ENCODE data around the gene ACER2. TPM values are rescaled to one million over a fixed set of nuclear protein-coding genes. Genes with fewer than 3 reads are reported as not detected.

ACER2 gene
- total RNA-seq, 2 experiments from 2014 or later, result 1.7 to 2.6 TPM

DNA sequence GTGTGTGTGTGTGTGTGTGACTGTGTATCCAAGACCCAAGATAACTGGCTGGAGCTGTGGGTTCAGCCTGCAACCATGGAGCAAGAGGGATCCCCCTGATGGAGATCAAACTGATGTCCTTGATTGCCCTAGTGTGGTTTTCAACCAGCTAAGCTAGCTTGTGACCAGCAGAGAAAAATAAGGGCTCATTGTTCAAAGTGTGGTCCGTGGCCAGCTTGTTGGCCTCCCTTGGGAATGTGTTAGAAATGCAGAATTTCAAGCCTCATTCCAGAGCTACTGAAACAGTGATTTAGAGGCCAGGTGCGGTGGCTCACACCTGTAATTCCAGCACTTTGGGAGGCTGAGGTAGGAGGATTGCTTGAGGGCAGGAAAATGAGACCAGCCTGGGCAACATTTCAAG, 79.9 kb downstream of the ACER2 start:
- ChIA-PET POLR2A (interaction anchor here (0.9 kb wide), 1 partner anchor 1608 kb away, joined by 3 read pairs; no protein-coding TSS in a partner anchor), CTCF (interaction anchor here (0.7 to 1.1 kb wide), 2 partner anchors 24 to 152 kb away, joined by 3 to 8 read pairs; no protein-coding TSS in a partner anchor)
- Mint-ChIP-seq H3K9me3 (ENCODE audit: insufficient read depth) (no peaks in the 10 kb centered on the region), H3K4me1 (ENCODE audit: low read depth) (peaks cover 4% of the 10 kb centered on the region), H3K36me3 (ENCODE audit: low read depth) (no peaks in the 10 kb centered on the region), H3K27ac (no peak overlapping the region), H3K4me3 (no peak overlapping the region), H3K27me3 (ENCODE audit: low read depth) (peaks cover 9% of the 10 kb centered on the region)
- no peak for ATAC-seq
- DNase-seq, result no peak

- H3K36me3 Mint-ChIP-seq (ENCODE audit: low read depth), result no peaks in the 10 kb centered on the region
- POLR2A ChIA-PET, result no interaction called here
- no peak for ATAC-seq
- peaks cover 4% of the 10 kb centered on the region for H3K4me1 Mint-ChIP-seq (ENCODE audit: low read depth)
- CTCF ChIA-PET, result interaction anchor here (1.2 kb wide), 1 partner anchor 25 kb away, joined by 3 read pairs; no protein-coding TSS in a partner anchor
- H3K9me3 Mint-ChIP-seq (ENCODE audit: insufficient read depth), result no peaks in the 10 kb centered on the region
- H3K27me3 Mint-ChIP-seq (ENCODE audit: low read depth), result peaks cover 9% of the 10 kb centered on the region
- no peak overlapping the region for H3K27ac Mint-ChIP-seq
- DNase-seq, result no peak
- no peak overlapping the region for H3K4me3 Mint-ChIP-seq
Observed at GRCh38 chr9:19490269-19490668, 81.5 kb downstream of the ACER2 start.

DNA sequence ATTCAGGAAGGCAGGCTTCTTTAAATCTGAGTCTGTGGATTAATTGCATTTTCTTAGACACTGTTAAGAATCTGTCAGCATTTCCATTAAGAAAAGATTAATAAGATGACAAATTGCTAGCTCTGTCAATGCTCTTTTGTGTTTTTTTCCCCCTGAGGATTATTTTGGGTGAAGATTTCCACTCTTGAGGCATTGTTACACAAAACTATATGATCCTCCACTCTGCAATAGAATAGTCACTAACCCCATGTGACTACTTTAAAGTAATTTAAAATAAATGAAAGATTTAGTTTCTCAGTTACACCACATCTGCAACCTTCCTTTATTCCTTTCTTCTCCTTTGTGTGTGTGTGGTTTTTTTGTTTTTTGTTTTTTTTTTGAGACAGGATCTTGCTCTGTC, 82.0 kb downstream of the ACER2 start:
- ChIA-PET CTCF (interaction anchor here (1.2 kb wide), 1 partner anchor 26 kb away, joined by 3 read pairs; no protein-coding TSS in a partner anchor), POLR2A (no interaction called here)

GRCh38 chr9:19492775-19493173, 84.0 kb downstream of the ACER2 start:
- no peak overlapping the region for H3K4me3 Mint-ChIP-seq

More for the DNA sequence above, 82.0 kb downstream of the ACER2 start:
- DNase-seq (no peak), ATAC-seq (no peak)
- Mint-ChIP-seq H3K27ac (no peak overlapping the region), H3K4me1 (ENCODE audit: low read depth) (peaks cover 4% of the 10 kb centered on the region), H3K27me3 (ENCODE audit: low read depth) (peaks cover 9% of the 10 kb centered on the region), H3K9me3 (ENCODE audit: insufficient read depth) (no peaks in the 10 kb centered on the region), H3K36me3 (ENCODE audit: low read depth) (no peaks in the 10 kb centered on the region), H3K4me3 (no peak overlapping the region)

GRCh38 chr9:19493174-19493811, 84.5 kb downstream of the ACER2 start:
- Mint-ChIP-seq H3K27ac (no peak overlapping the region), H3K9me3 (ENCODE audit: insufficient read depth) (no peaks in the 10 kb centered on the region), H3K4me3 (no peak overlapping the region), H3K4me1 (ENCODE audit: low read depth) (peaks cover 4% of the 10 kb centered on the region), H3K36me3 (ENCODE audit: low read depth) (no peaks in the 10 kb centered on the region), H3K27me3 (ENCODE audit: low read depth) (peaks cover 9% of the 10 kb centered on the region)
- ChIA-PET CTCF (interaction anchor here (0.8 to 1.6 kb wide), 4 partner anchors 14 to 459 kb away, joined by 3 to 6 read pairs (median 3); no protein-coding TSS in a partner anchor), POLR2A (no interaction called here)
- DNase-seq (peak; percentile 58), ATAC-seq (peak; percentile 77)

More at GRCh38 chr9:19492775-19493173, 84.0 kb downstream of the ACER2 start:
- Mint-ChIP-seq H3K27ac (no peak overlapping the region), H3K27me3 (ENCODE audit: low read depth) (peaks cover 9% of the 10 kb centered on the region), H3K4me1 (ENCODE audit: low read depth) (peaks cover 4% of the 10 kb centered on the region), H3K9me3 (ENCODE audit: insufficient read depth) (no peaks in the 10 kb centered on the region), H3K36me3 (ENCODE audit: low read depth) (no peaks in the 10 kb centered on the region)
- ATAC-seq, result no peak
- DNase-seq, result no peak
- ChIA-PET CTCF (interaction anchor here (0.8 to 1.6 kb wide), 5 partner anchors 8 to 458 kb away, joined by 3 to 6 read pairs (median 3); no protein-coding TSS in a partner anchor), POLR2A (no interaction called here)

GRCh38 chr9:19493876-19494275, 85.1 kb downstream of the ACER2 start:
- CTCF ChIA-PET, result interaction anchor here (1.6 kb wide), 1 partner anchor 29 kb away, joined by 6 read pairs; no protein-coding TSS in a partner anchor

GRCh38 chr9:19495186-19496028, 86.6 kb downstream of the ACER2 start:
- CTCF ChIA-PET, result interaction anchor here (1.7 kb wide), 1 partner anchor 30 kb away, joined by 5 read pairs; no protein-coding TSS in a partner anchor

More at GRCh38 chr9:19493876-19494275, 85.1 kb downstream of the ACER2 start:
- Mint-ChIP-seq H3K4me3 (no peak overlapping the region), H3K9me3 (ENCODE audit: insufficient read depth) (no peaks in the 10 kb centered on the region), H3K36me3 (ENCODE audit: low read depth) (no peaks in the 10 kb centered on the region), H3K4me1 (ENCODE audit: low read depth) (peaks cover 4% of the 10 kb centered on the region), H3K27ac (no peak overlapping the region), H3K27me3 (ENCODE audit: low read depth) (peaks cover 9% of the 10 kb centered on the region)
- no peak for ATAC-seq
- no peak for DNase-seq
- POLR2A ChIA-PET, result no interaction called here

DNA sequence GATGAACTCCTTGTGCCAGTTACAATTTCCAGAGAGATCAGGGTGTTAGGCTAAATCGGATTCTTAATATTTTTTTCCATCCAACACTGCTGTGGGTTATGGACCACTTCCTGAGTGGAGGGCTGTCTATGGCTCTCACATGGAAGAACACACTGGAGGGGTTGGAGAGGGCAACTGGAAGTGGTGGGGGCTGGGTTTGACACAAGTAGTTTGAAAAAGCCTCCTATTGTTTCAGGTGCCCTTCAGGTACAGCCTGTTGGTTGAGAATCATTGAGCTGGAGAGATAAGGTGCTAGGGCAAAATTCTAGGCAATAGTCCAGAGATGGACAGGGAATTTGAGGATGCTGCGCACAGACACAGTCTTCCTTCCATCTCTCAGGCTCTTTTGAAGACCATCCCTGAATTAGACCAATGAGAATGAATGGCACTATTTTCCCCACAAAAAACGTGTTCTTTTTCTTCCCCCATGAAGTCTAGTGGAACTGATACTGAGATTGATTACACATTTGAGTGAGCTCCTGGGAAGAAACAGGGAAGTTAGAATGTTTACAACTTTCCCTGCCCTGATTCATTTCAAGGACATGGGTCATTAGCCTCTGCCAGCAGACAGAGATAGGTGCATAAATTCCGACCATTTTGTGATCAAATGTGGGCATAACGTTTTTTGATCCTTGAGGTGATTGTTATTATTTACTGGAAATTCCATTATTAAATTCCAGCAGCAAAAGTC, 87.7 kb downstream of the ACER2 start:
- H3K9me3 Mint-ChIP-seq (ENCODE audit: insufficient read depth), result no peaks in the 10 kb centered on the region
- no peaks in the 10 kb centered on the region for H3K36me3 Mint-ChIP-seq (ENCODE audit: low read depth)
- peaks cover 4% of the 10 kb centered on the region for H3K4me1 Mint-ChIP-seq (ENCODE audit: low read depth)
- ATAC-seq (no peak), DNase-seq (no peak)
- ChIA-PET CTCF (interaction anchor here (1.7 kb wide), 1 partner anchor 31 kb away, joined by 5 read pairs; no protein-coding TSS in a partner anchor), POLR2A (no interaction called here)
- H3K27me3 Mint-ChIP-seq (ENCODE audit: low read depth), result peaks cover 9% of the 10 kb centered on the region
- H3K27ac Mint-ChIP-seq, result no peak overlapping the region
- H3K4me3 Mint-ChIP-seq, result no peak overlapping the region

More at GRCh38 chr9:19495186-19496028, 86.6 kb downstream of the ACER2 start:
- Mint-ChIP-seq H3K4me1 (ENCODE audit: low read depth) (peaks cover 4% of the 10 kb centered on the region), H3K27me3 (ENCODE audit: low read depth) (peaks cover 10% of the 10 kb centered on the region), H3K9me3 (ENCODE audit: insufficient read depth) (no peaks in the 10 kb centered on the region), H3K36me3 (ENCODE audit: low read depth) (no peaks in the 10 kb centered on the region), H3K27ac (no peak overlapping the region), H3K4me3 (no peak overlapping the region)
- POLR2A ChIA-PET, result no interaction called here
- no peak for ATAC-seq
- no peak for DNase-seq

DNA sequence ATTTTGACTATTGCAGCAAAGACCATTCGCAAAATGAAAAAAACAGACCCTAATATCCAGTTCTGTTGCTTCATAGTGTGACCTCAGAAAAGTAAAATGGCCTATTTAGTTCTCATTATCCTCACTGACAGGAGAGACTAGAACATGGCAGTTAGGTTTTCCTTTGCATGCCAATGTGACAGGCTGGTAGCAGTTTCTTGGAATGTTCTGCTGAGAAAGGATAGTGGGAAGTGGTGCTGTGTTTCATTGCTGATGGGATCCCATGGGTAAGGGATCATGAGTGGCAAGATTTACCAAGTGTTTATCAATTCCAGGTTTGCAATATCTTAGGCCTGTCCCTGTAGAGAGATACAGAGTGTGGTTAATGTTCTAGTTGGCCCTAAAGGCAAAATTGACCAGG, 88.5 kb downstream of the ACER2 start:
- DNase-seq (no peak), ATAC-seq (no peak)
- POLR2A ChIA-PET, result no interaction called here
- Mint-ChIP-seq H3K4me3 (no peak overlapping the region), H3K9me3 (ENCODE audit: insufficient read depth) (no peaks in the 10 kb centered on the region), H3K27me3 (ENCODE audit: low read depth) (peaks cover 12% of the 10 kb centered on the region), H3K27ac (no peak overlapping the region), H3K4me1 (ENCODE audit: low read depth) (peaks cover 4% of the 10 kb centered on the region), H3K36me3 (ENCODE audit: low read depth) (no peaks in the 10 kb centered on the region)
- CTCF ChIA-PET, result interaction anchor here (0.9 to 1.7 kb wide), 2 partner anchors 32 to 33 kb away, joined by 4 to 5 read pairs; no protein-coding TSS in a partner anchor

DNA sequence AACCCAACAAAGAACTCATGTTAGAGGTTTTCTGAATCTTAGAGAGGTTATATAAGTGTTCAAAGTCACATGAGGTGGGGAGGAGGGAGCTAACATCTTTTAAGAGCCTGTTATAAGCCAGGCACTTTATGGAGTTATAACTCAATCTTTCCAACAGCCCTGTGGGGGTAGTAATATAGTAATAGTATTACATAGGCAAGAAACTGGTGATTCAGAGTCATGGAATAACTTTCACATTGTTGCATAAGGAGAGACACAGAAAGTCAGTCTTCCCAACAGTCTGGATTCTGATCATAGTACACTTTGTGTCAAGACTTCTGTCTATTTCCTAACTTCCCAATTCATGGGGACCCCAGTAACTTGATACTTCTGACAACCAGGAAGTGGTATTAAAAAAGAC, 89.2 kb downstream of the ACER2 start:
- CTCF ChIA-PET, result interaction anchor here (0.9 kb wide), 1 partner anchor 33 kb away, joined by 4 read pairs; no protein-coding TSS in a partner anchor
- Mint-ChIP-seq H3K4me3 (no peak overlapping the region), H3K27ac (no peak overlapping the region), H3K27me3 (ENCODE audit: low read depth) (peaks cover 16% of the 10 kb centered on the region), H3K4me1 (ENCODE audit: low read depth) (peaks cover 4% of the 10 kb centered on the region), H3K36me3 (ENCODE audit: low read depth) (no peaks in the 10 kb centered on the region), H3K9me3 (ENCODE audit: insufficient read depth) (no peaks in the 10 kb centered on the region)
- ATAC-seq, result no peak
- no peak for DNase-seq
- POLR2A ChIA-PET, result no interaction called here

Measured in activated CD8-positive, alpha-beta T cell treated with anti-CD3 and anti-CD28 coated beads, Interleukin-2, amount 10 ng/mL, durations not matched to agents 7 days and 5 days (primary cell).